Cardiac muscle cell (in vitro differentiated cells and primary cell): ENCODE measurements around the gene ADAMTS10. TPM values are rescaled to one million over a fixed set of nuclear protein-coding genes. Genes with fewer than 3 reads are reported as not detected.
"Not testable (repeated sequence)": the region's sequence is repeated elsewhere in the genome, so short reads cannot be mapped to it uniquely, and the experiment has no call there.

Experiments
- DNase-seq, 2 donors: peaks; one replicate each; pipeline versions ENCODE4 v3.0.0 to v3.0.0-alpha.2; 2010 to 2017; ENCODE audit warnings: low read depth in 1 of 2, low spot score in 1 of 2
- H3K27ac ChIP-seq: fragments of 200-600 bp; sonication (generic); 2 replicates; pipeline ENCODE4 v1.5.1; 2016
- H3K27me3 ChIP-seq: fragments of 200-600 bp; sonication (generic); 2 replicates; pipeline ENCODE4 v1.6.0; 2016; ENCODE audit warnings: control low read depth
- H3K36me3 ChIP-seq: fragments of 200-600 bp; sonication (generic); 2 replicates; pipeline ENCODE4 v1.5.1; 2016; ENCODE audit warnings: control low read depth
- H3K4me1 ChIP-seq: fragments of 200-600 bp; sonication (generic); 2 replicates; pipeline ENCODE4 v1.8.1; 2017; ENCODE audit warnings: low read depth, mild to moderate bottlenecking, mixed run types
- H3K4me3 ChIP-seq: fragments of 200-600 bp; sonication (generic); 2 replicates; pipeline ENCODE4 v1.5.1; 2016; ENCODE audit warnings: mild to moderate bottlenecking
- H3K9me3 ChIP-seq: fragments of 200-600 bp; sonication (generic); 2 replicates; pipeline ENCODE4 v1.5.1; 2017; ENCODE audit warnings: low read depth, mild to moderate bottlenecking, control low read depth
- polyA plus RNA-seq: library from polyadenylated mRNA; unstranded; fragments of >200 nt; fragmentation: Nextera tagmentation; extraction: Ambion mirVana; gene quantifications from 2 replicates; pipeline ENCODE4 v1.2.1, GENCODE V29; 2016
- total RNA-seq: library from RNA; depleted of rRNA; stranded (reverse); fragments of >200 nt; gene quantifications from 2 replicates; pipeline ENCODE4 v1.2.3, GENCODE V29; 2016
- TF ChIP-seq, protein P1 (sequence below): IDR thresholded peaks from 2 replicates; pipeline ENCODE4 v1.5.1; 2012; ENCODE audit warnings: low read depth, mild to moderate bottlenecking, low read length

ADAMTS10 gene
- total and polyA plus RNA-seq, 2 experiments from 2014 or later: 27.7 to 93.9 TPM

DNA sequence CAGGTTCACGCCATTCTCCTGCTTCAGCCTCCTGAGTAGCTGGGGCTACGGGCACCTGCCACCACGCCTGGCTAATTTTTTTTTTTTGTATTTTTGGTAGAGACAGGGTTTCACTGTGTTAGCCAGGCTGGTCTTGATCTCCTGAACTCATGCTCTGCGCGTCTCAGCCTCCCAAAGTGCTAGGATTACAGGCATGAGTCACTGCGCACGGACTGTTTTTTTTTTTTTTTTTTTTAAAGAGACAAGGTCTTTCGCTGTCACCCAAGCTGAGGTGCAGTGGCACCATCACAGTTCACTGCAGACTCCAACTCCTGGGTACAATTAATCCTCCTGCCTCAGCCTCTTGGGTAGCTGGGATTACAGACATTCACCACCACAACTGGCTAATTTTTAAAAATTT is 8.2 kb upstream of the ADAMTS10 start:
- Histone ChIP-seq H3K27ac (no peak overlapping the region), H3K9me3 (no peaks in the 10 kb centered on the region), H3K4me3 (no peak overlapping the region), H3K4me1 (no peaks in the 10 kb centered on the region), H3K27me3 (no peaks in the 10 kb centered on the region), H3K36me3 (no peaks in the 10 kb centered on the region)
- TF ChIP-seq, protein P1, sequence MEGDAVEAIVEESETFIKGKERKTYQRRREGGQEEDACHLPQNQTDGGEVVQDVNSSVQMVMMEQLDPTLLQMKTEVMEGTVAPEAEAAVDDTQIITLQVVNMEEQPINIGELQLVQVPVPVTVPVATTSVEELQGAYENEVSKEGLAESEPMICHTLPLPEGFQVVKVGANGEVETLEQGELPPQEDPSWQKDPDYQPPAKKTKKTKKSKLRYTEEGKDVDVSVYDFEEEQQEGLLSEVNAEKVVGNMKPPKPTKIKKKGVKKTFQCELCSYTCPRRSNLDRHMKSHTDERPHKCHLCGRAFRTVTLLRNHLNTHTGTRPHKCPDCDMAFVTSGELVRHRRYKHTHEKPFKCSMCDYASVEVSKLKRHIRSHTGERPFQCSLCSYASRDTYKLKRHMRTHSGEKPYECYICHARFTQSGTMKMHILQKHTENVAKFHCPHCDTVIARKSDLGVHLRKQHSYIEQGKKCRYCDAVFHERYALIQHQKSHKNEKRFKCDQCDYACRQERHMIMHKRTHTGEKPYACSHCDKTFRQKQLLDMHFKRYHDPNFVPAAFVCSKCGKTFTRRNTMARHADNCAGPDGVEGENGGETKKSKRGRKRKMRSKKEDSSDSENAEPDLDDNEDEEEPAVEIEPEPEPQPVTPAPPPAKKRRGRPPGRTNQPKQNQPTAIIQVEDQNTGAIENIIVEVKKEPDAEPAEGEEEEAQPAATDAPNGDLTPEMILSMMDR: no peak
- DNase-seq: no peak

DNA sequence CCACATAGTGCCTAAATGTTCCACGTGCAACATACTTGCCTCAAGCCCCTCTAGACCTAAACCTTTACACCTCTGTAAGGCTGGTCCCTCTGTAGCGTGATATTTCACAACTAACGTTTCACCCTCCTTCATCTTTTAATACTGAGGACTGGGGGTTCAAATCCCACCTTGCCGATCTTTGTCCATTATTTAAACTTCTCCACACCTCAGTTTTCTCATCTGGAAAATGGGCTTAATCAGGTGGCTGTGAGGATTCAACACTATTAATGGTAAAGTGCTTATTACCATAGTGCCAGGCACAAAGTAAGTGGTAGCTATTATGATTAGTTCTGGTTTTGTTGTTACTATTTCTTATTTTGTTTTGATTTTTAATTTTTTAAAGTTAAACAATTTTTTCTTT is 7.5 kb upstream of the ADAMTS10 start:
- H3K4me1 ChIP-seq: no peaks in the 10 kb centered on the region
- TF ChIP-seq, protein P1: no peak
- DNase-seq: no peak

DNA sequence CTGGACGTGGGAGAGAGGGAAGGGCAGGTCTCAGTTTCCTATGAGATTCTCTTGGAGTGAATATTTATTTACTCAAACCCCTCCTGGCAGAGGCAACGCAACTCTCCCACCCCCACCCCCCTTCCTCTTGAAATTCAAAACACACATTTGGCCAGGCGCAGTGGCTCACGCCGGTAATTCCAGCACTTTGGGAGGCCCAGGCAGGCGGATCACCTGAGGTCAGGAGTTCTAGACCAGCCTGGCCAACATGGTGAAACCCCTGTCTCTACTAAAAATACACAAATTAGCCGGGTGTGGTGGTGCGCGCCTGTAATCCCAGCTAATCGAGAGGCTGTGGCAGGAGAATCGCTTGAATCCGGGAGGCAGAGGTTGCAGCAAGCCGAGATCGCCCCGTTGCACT is 6.8 kb upstream of the ADAMTS10 start:
- not testable (repeated sequence) for H3K36me3 ChIP-seq, H3K27me3 ChIP-seq, H3K4me3 ChIP-seq, H3K4me1 ChIP-seq, DNase-seq, H3K9me3 ChIP-seq, H3K27ac ChIP-seq

More for the DNA sequence above, 7.5 kb upstream of the ADAMTS10 start:
- no peak overlapping the region for H3K27ac ChIP-seq
- no peaks in the 10 kb centered on the region for H3K36me3 ChIP-seq
- H3K9me3 ChIP-seq: no peaks in the 10 kb centered on the region
- no peaks in the 10 kb centered on the region for H3K27me3 ChIP-seq
- no peak overlapping the region for H3K4me3 ChIP-seq

DNA sequence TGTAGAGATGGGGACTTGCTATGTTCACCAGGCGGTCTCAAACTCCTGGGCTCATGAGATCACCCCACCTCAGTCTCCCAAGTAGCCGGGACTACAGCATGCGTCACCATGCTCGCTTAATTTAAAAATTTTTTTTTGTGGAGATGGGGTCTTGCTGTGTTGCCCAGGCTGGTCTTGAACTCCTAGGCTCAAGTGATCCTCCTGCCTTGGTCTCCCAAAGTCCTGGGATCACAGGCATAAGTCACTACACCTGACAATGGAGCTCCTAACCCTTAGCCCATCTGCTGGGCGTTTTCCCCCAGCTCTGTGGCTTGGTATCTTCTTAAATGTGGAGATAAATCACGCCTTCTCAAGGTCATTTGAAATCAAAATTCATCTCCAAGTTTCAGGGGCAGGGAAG is 6.3 kb upstream of the ADAMTS10 start:
- TF ChIP-seq, protein P1: no peak
- Histone ChIP-seq H3K27ac (no peak overlapping the region), H3K4me1 (no peaks in the 10 kb centered on the region), H3K9me3 (no peaks in the 10 kb centered on the region), H3K36me3 (no peaks in the 10 kb centered on the region), H3K27me3 (no peaks in the 10 kb centered on the region), H3K4me3 (no peak overlapping the region)
- no peak for DNase-seq

DNA sequence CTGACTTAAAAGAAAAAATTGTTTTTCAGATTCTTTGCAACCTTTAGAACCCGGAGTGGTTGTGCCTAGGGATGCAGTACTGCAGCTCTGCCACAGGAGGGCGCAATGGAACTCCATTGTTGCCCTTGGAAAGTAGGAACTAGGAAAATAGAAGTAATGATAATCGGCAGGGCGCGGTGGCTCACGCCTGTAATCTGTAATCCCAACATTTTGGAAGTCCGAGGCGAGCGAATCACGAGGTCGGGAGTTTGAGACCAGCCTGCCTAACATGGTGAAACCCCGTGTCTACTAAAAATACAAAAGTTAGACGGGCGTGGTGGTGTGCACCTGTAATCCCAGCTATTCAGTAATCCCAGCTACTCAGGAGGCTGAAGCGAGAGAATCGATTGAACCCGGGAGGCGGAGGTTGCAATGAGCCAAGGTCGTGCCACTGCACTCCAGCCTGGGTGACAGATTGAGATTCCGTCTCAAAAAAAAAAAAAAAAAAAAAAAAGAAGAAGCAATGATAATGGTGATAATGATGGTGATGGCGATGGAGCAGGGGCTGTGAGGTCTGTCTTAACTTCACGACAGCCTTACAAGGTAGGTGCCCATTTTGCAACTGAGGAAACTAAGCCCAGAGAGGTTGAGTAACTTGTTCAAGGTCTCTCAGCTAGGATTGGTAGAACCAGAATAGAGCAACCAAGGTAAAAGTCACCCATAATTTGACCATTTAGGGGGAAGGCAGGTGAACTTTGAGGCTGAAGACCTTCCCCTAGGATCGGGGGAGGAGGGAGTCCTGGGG is 5.5 kb upstream of the ADAMTS10 start:
- TF ChIP-seq, protein P1: peak; percentile 97
- Histone ChIP-seq H3K9me3 (no peaks in the 10 kb centered on the region), H3K4me1 (no peaks in the 10 kb centered on the region), H3K27me3 (no peaks in the 10 kb centered on the region), H3K36me3 (no peaks in the 10 kb centered on the region), H3K27ac (no peak overlapping the region), H3K4me3 (no peak overlapping the region)
- peak; percentile 60 to 74 for DNase-seq

DNA sequence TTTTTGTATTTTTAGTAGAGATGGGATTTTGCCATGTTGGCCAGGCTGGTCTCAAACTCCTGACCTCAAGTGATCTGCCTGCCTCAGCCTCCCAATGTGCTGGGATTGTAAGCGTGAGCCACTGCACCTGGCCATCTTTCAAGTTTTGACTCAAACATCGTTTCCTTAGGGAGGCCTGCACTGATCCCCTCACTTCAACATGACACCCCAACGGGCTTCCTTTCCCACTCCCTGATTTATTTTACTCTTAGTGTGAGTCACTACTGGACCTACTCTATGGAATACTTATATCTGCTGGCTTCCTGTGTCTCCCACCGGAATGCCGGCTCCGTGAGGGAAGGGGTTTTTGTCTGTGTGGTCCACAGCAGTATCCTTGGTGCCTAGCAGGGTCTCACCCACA is 4.5 kb upstream of the ADAMTS10 start:
- H3K36me3 ChIP-seq: no peaks in the 10 kb centered on the region
- H3K27me3 ChIP-seq: no peaks in the 10 kb centered on the region
- TF ChIP-seq, protein P1: no peak
- peak overlapping the region; percentile 48 for H3K27ac ChIP-seq
- no peak for DNase-seq
- no peaks in the 10 kb centered on the region for H3K4me1 ChIP-seq
- no peaks in the 10 kb centered on the region for H3K9me3 ChIP-seq
- no peak overlapping the region for H3K4me3 ChIP-seq
